Activated CD4-positive, alpha-beta T cell treated with anti-CD3 and anti-CD28 coated beads for 36 hours (primary cell): Measurements from ENCODE around the gene RAB15. TPM values are rescaled to one million over a fixed set of nuclear protein-coding genes. Genes with fewer than 3 reads are reported as not detected.

ENCODE experiments used
- ATAC-seq: fragments of 200-7000 bp; cut with Tn5 transposase; one replicate; pipeline ENCODE4 v1.10.0; 2021; ENCODE audit warnings: mild to moderate bottlenecking, moderate library complexity
- CTCF ChIA-PET: fragments of 350-600 bp; sonication (Branson Sonifier 250); formaldehyde crosslinking; loops from one replicate; lab custom pipeline; 2021; ENCODE audit warnings: antibody characterized with exemption; lab: Charles Lee
- POLR2A ChIA-PET: fragments of 350-600 bp; sonication (Branson Sonifier 250); formaldehyde crosslinking; loops from one replicate; lab custom pipeline; 2021; ENCODE audit warnings: antibody characterized with exemption, inconsistent platforms; lab: Charles Lee
- DNase-seq: peaks from one replicate; pipeline ENCODE4 v3.0.0-alpha.2; 2020
- H3K27ac Mint-ChIP-seq: one replicate; pipeline ENCODE4 v1.8.0; 2021; ENCODE audit warnings: mixed read lengths
- H3K27me3 Mint-ChIP-seq: one replicate; pipeline ENCODE4 v1.8.0; 2021; ENCODE audit warnings: mixed read lengths
- H3K36me3 Mint-ChIP-seq: one replicate; pipeline ENCODE4 v1.8.0; 2021; ENCODE audit warnings: low read depth, mixed read lengths
- H3K4me1 Mint-ChIP-seq: one replicate; pipeline ENCODE4 v1.8.0; 2021; ENCODE audit warnings: mixed read lengths
- H3K4me3 Mint-ChIP-seq: one replicate; pipeline ENCODE4 v1.8.0; 2021; ENCODE audit warnings: mild to moderate bottlenecking, moderate library complexity, mixed read lengths
- H3K9me3 Mint-ChIP-seq: one replicate; pipeline ENCODE4 v1.8.0; 2021; ENCODE audit warnings: low read depth, mixed read lengths
- intact Hi-C, 2 experiments: fragments of 100-400 bp; cut with DNase I in 1 of 2; cut with micrococcal nuclease in 1 of 2; formaldehyde crosslinking; loops; one replicate each; pipeline versions ENCODE4 v1.14.2 to v1.15.1; 2022 to 2024; cut with DNase I, micrococcal nuclease
- total RNA-seq, 2 experiments: library from RNA; stranded (reverse); gene quantifications; one replicate each; pipeline ENCODE4 v1.2.3, GENCODE V29; 2021

Gene RAB15
- total RNA-seq, 2 experiments from 2014 or later, result 3.7 to 5.3 TPM

GRCh38 chr14:64955297-64955696, 16.8 kb downstream of the RAB15 start:
- ATAC-seq (no peak), DNase-seq (no peak)
- Mint-ChIP-seq H3K27me3 (no peaks in the 10 kb centered on the region), H3K9me3 (no peaks in the 10 kb centered on the region), H3K4me1 (peaks cover 3% of the 10 kb centered on the region), H3K27ac (no peak overlapping the region), H3K36me3 (peaks cover 8% of the 10 kb centered on the region), H3K4me3 (no peak overlapping the region)
- ChIA-PET CTCF (no interaction called here), POLR2A (no interaction called here)
- intact Hi-C loops, result no loop called here

- intact Hi-C loops, result no loop called here
- ChIA-PET CTCF (no interaction called here), POLR2A (no interaction called here)
- H3K4me3 Mint-ChIP-seq, result no peak overlapping the region
- no peak for DNase-seq
- no peaks in the 10 kb centered on the region for H3K27me3 Mint-ChIP-seq
- H3K9me3 Mint-ChIP-seq, result no peaks in the 10 kb centered on the region
- H3K36me3 Mint-ChIP-seq, result peaks cover 10% of the 10 kb centered on the region
- ATAC-seq, result no peak
- H3K27ac Mint-ChIP-seq, result no peak overlapping the region
- H3K4me1 Mint-ChIP-seq, result peaks cover 3% of the 10 kb centered on the region
These were observed 17.5 kb downstream of the RAB15 start for GRCh38 chr14:64954491-64955240.

GRCh38 chr14:64953661-64954060, 18.5 kb downstream of the RAB15 start:
- ATAC-seq (no peak), DNase-seq (no peak)
- Mint-ChIP-seq H3K9me3 (no peaks in the 10 kb centered on the region), H3K36me3 (peaks cover 12% of the 10 kb centered on the region), H3K27ac (no peak overlapping the region), H3K4me1 (peaks cover 3% of the 10 kb centered on the region), H3K27me3 (no peaks in the 10 kb centered on the region), H3K4me3 (no peak overlapping the region)
- ChIA-PET CTCF (interaction anchor here (0.7 to 1.1 kb wide), 2 partner anchors 16 to 30 kb away, joined by 3 to 4 read pairs; no protein-coding TSS in a partner anchor), POLR2A (no interaction called here)
- intact Hi-C loops, result no loop called here

GRCh38 chr14:64953310-64953654, 18.9 kb downstream of the RAB15 start:
- H3K36me3 Mint-ChIP-seq, result peaks cover 13% of the 10 kb centered on the region
- H3K9me3 Mint-ChIP-seq, result no peaks in the 10 kb centered on the region
- no peak for ATAC-seq
- H3K27ac Mint-ChIP-seq, result no peak overlapping the region
- H3K4me3 Mint-ChIP-seq, result no peak overlapping the region
- intact Hi-C loops, result no loop called here
- H3K4me1 Mint-ChIP-seq, result peaks cover 3% of the 10 kb centered on the region
- DNase-seq, result no peak
- H3K27me3 Mint-ChIP-seq, result no peaks in the 10 kb centered on the region
- CTCF ChIA-PET, result interaction anchor here (0.7 to 1.1 kb wide), 2 partner anchors 16 to 29 kb away, joined by 3 to 4 read pairs; no protein-coding TSS in a partner anchor
- POLR2A ChIA-PET, result no interaction called here

- H3K27ac Mint-ChIP-seq, result peak overlapping the region; percentile 3
- H3K4me3 Mint-ChIP-seq, result no peak overlapping the region
- H3K9me3 Mint-ChIP-seq, result no peaks in the 10 kb centered on the region
- CTCF ChIA-PET, result interaction anchor here (1.1 to 1.2 kb wide), 2 partner anchors 15 to 29 kb away, joined by 3 to 4 read pairs; no protein-coding TSS in a partner anchor
- POLR2A ChIA-PET, result no interaction called here
- H3K36me3 Mint-ChIP-seq, result peaks cover 13% of the 10 kb centered on the region
- peaks cover 3% of the 10 kb centered on the region for H3K4me1 Mint-ChIP-seq
- peak; percentile 69 for ATAC-seq
- no peak for DNase-seq
- intact Hi-C loops, result no loop called here
- H3K27me3 Mint-ChIP-seq, result no peaks in the 10 kb centered on the region
These were observed 19.4 kb downstream of the RAB15 start for GRCh38 chr14:64952598-64953309.

GRCh38 chr14:64951724-64952123, 20.4 kb downstream of the RAB15 start:
- Mint-ChIP-seq H3K27me3 (no peaks in the 10 kb centered on the region), H3K4me3 (no peak overlapping the region), H3K36me3 (peaks cover 15% of the 10 kb centered on the region), H3K4me1 (peaks cover 7% of the 10 kb centered on the region), H3K9me3 (no peaks in the 10 kb centered on the region), H3K27ac (no peak overlapping the region)
- intact Hi-C loops, result no loop called here
- no peak for ATAC-seq
- no peak for DNase-seq
- ChIA-PET POLR2A (no interaction called here), CTCF (interaction anchor here (0.7 to 1.2 kb wide), 2 partner anchors 11 to 28 kb away, joined by 3 read pairs; no protein-coding TSS in a partner anchor)

GRCh38 chr14:64951291-64951690, 20.8 kb downstream of the RAB15 start:
- ChIA-PET CTCF (interaction anchor here (0.7 kb wide), 1 partner anchor 11 kb away, joined by 3 read pairs; no protein-coding TSS in a partner anchor), POLR2A (no interaction called here)
- Mint-ChIP-seq H3K36me3 (peaks cover 18% of the 10 kb centered on the region), H3K27me3 (no peaks in the 10 kb centered on the region), H3K4me1 (peaks cover 12% of the 10 kb centered on the region), H3K27ac (no peak overlapping the region), H3K9me3 (no peaks in the 10 kb centered on the region), H3K4me3 (no peak overlapping the region)
- intact Hi-C loops, result no loop called here
- no peak for DNase-seq
- ATAC-seq, result no peak

- ATAC-seq (no peak), DNase-seq (no peak)
- H3K27ac Mint-ChIP-seq, result no peak overlapping the region
- ChIA-PET POLR2A (no interaction called here), CTCF (interaction anchor here (1.0 kb wide), 1 partner anchor 31 kb away, joined by 5 read pairs; no protein-coding TSS in a partner anchor)
- peaks cover 18% of the 10 kb centered on the region for H3K36me3 Mint-ChIP-seq
- H3K4me1 Mint-ChIP-seq, result peaks cover 12% of the 10 kb centered on the region
- H3K9me3 Mint-ChIP-seq, result no peaks in the 10 kb centered on the region
- intact Hi-C loops, result no loop called here
- H3K4me3 Mint-ChIP-seq, result no peak overlapping the region
- H3K27me3 Mint-ChIP-seq, result no peaks in the 10 kb centered on the region
These were observed 21.2 kb downstream of the RAB15 start for GRCh38 chr14:64950889-64951288.

GRCh38 chr14:64948612-64949210, 23.4 kb downstream of the RAB15 start:
- POLR2A ChIA-PET, result no interaction called here
- Mint-ChIP-seq H3K36me3 (peaks cover 18% of the 10 kb centered on the region), H3K9me3 (no peaks in the 10 kb centered on the region), H3K4me1 (peaks cover 20% of the 10 kb centered on the region), H3K4me3 (no peak overlapping the region), H3K27ac (no peak overlapping the region), H3K27me3 (no peaks in the 10 kb centered on the region)
- ATAC-seq, result no peak
- intact Hi-C loops, result no loop called here
- CTCF ChIA-PET, result interaction anchor here (1.5 kb wide), 1 partner anchor 57 kb away, joined by 4 read pairs; no protein-coding TSS in a partner anchor
- DNase-seq, result no peak

GRCh38 chr14:64947710-64948611, 24.2 kb downstream of the RAB15 start:
- no peak overlapping the region for H3K4me3 Mint-ChIP-seq
- ChIA-PET POLR2A (no interaction called here), CTCF (no interaction called here)
- H3K4me1 Mint-ChIP-seq, result peaks cover 26% of the 10 kb centered on the region
- no peak overlapping the region for H3K27ac Mint-ChIP-seq
- intact Hi-C loops, result no loop called here
- ATAC-seq, result no peak
- H3K9me3 Mint-ChIP-seq, result no peaks in the 10 kb centered on the region
- no peaks in the 10 kb centered on the region for H3K27me3 Mint-ChIP-seq
- H3K36me3 Mint-ChIP-seq, result peaks cover 18% of the 10 kb centered on the region
- DNase-seq, result no peak
